Jurkat, Clone E6-1 (cell line): ENCODE measurements around the gene MEIS2.

Source experiments
- DNase-seq: peaks from one replicate; pipeline ENCODE4 v3.0.0-alpha.2; 2011; ENCODE audit warnings: low read depth, low spot score
- H3K4me3 ChIP-seq: 2 replicates; pipeline ENCODE4 v1.5.1; 2011; ENCODE audit warnings: mild to moderate bottlenecking, low read length, control low read depth, moderate library complexity

MEIS2 gene

DNA sequence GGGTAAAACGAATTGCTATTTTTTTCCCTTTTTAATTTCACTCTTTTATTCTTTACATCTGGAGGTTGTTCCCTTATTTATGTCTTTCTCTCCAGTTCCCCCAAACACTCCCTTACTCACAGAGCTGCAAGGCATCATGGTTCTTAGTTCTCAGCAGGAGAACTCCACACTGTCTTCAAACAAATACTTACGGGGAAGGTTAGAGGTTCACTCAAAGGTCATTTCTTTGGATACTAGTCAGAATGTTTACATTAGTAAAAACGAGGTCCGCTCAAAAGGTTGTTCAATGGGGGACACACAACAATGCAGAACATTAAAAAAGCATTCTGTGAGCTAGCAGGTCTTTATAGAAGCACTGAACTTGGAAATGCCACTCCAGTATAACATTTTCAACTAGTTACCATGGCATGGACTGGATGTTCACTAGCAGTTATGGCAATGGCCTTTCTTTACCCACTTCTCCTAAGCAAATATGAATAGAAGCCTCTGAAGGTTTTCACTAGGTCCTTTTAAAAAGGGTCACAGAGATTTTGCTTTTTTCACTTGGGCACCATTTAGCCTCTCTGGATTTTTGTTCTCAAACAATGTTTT, 201.7 kb downstream of the MEIS2 start:
- H3K4me3 ChIP-seq: no peak overlapping the region

DNA sequence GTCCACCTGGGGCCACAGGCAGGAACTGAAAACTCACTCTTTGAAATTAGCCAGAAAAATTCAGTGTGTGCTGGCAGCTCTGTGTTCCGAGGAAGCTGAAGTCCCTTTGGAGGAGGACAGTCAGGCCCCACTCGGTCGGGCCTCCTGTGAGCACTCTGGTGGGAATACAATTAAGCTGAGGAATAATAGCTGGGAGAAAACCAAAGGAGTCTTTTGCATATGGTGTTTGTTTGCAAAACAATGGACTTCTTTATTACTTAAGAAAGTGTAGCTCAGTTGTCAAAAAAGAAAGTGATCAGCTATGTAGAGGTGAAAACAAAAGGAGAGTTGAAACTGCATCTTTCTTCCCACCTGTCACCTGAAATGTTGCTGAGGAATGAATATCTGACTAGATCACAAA, 202.5 kb downstream of the MEIS2 start:
- H3K4me3 ChIP-seq: no peak overlapping the region
- no peak for DNase-seq

More for the DNA sequence above, 201.7 kb downstream of the MEIS2 start:
- no peak for DNase-seq

GRCh38 chr15:36896949-36897348, 203.4 kb downstream of the MEIS2 start:
- H3K4me3 ChIP-seq: no peak overlapping the region
- DNase-seq: no peak

DNA sequence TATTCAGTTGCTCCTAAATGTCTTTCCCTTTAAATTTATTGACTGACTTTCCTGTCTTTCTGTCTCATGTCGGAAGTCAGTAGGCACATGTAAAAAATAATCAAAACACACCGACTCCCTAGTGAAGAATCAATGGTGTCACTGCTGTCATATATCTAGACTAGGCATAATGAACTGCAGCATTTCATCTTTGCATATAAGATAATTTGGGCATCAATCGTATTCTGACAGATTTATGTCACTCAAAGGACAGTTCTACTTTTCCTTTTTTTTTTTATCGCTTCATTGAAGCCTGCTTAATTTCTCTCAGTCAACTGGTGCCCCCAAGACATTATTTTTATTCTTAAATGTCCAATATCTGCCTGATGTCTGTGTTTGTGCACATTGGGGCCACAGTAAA, 206.3 kb downstream of the MEIS2 start:
- no peak for DNase-seq

GRCh38 chr15:36893276-36893675, 207.1 kb downstream of the MEIS2 start:
- no peak overlapping the region for H3K4me3 ChIP-seq

More for the DNA sequence above, 206.3 kb downstream of the MEIS2 start:
- H3K4me3 ChIP-seq: no peak overlapping the region

GRCh38 chr15:36888011-36888992, 212.0 kb downstream of the MEIS2 start:
- no peak for DNase-seq
- no peak overlapping the region for H3K4me3 ChIP-seq

More at GRCh38 chr15:36893276-36893675, 207.1 kb downstream of the MEIS2 start:
- DNase-seq: no peak

DNA sequence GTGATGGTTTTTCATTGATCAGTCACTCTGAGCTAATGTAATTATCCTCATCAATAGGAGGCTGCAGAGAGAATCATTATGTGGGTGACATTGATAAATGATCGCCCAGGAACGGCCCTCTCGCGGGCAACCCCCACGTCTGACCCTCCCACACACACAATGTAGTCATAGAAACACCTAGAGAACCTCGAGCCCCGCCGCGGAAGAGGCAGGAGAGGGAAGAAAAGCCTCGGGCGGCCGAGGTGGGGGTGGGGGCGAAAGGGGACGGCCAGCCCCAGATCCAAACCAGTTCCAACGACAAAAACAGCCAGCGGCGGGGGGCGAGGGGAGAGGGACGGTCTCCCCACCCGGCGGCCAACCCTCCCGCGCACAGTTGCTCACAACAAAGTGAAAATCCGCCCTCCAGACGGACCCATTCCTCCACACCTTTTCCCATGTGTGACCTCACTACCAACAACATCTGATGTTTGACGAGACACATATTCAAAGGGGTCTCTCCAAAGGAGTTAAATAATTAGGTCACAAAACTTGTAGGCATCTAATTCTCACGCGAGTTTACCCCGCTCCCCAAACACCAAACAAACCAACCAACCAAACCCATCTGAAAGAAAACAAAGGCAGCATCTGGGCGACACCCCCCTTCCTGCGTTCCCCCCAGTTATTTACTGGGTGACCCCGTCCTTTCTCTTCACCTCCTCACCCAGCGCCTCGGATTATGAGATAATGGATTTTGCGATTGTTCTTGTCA, 213.0 kb downstream of the MEIS2 start:
- no peak overlapping the region for H3K4me3 ChIP-seq
- DNase-seq: no peak

GRCh38 chr15:36886701-36887100, 213.6 kb downstream of the MEIS2 start:
- no peak overlapping the region for H3K4me3 ChIP-seq
- no peak for DNase-seq

- DNase-seq: no peak
- no peak overlapping the region for H3K4me3 ChIP-seq
Measured at GRCh38 chr15:36886191-36886590, 214.2 kb downstream of the MEIS2 start.

DNA sequence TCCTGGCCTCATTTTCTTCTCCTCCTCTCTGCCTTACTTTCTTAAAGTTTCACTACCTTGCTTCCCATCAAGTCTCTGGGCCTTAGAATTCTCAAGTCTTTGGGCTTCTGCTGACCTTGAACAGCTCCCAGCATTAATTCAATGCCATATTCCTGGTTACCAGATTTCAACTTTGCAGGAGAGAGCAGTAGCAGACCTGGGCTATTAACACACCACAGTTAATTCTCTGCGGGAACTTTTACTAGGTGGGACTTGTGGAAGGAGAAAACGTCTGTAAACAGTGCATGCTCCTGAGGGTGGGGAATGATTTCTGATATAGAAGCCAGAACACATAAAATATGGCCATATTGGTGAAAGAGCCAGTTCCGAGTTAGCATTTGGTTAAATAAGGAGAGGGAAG, 214.6 kb downstream of the MEIS2 start:
- DNase-seq: no peak
- H3K4me3 ChIP-seq: no peak overlapping the region

GRCh38 chr15:36884936-36885635, 215.3 kb downstream of the MEIS2 start:
- DNase-seq: no peak
- no peak overlapping the region for H3K4me3 ChIP-seq

DNA sequence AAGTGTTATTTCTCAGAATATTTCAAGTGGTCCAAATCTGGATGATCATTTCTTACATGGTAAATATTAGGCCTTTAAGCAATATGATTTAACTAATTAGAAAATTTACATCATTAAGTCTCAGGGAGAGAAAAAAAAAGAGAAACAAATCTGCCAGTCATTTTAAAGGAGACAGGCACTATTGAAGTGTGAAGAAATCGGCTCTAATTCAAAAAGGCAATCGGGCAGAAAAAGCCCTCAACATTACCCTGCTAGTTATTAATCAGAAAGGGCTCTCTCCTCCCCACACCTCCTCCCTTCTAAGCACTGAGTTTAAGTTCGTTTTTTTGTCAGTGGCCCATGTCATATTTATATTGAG, 215.9 kb downstream of the MEIS2 start:
- H3K4me3 ChIP-seq: no peak overlapping the region
- no peak for DNase-seq

DNA sequence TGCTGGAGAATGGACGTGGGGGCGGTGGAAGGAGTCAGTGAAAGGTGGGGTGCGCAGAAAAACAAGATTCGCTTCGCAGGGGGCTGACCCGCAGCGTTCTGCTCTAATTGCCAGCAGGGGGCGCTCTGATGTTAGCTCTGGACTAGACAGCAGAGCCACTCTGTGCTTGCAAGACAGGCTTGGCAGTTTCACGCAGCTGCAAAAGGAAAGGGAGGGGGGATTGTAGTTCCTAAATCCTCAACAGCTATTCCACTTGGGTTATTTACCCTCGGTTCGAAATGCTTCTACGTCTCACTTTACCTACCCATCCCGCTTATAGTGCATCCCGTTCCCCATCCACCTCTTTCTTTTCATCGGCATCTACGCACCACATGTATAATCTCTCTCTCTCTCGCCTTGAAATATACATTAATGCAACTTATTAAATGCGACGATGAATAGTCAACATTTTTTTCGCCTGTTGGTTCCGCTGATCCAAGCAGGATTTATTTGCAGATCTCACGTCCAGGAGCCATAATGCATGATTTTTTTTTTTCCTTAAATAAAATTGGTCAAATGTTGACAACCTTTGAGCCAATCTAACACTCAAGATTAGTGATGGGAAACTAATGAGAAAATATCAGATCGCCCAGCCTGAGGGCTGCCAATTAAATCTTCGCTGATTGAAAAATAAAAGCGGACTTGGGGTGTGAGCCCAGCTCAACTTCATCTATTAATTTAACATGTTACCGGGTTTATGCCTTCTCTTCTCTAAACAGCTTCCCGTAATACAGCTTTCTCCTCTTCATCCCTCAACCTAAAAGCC, 216.4 kb downstream of the MEIS2 start:
- H3K4me3 ChIP-seq: no peak overlapping the region
- DNase-seq: peak; percentile 58

- no peak for DNase-seq
- H3K4me3 ChIP-seq: no peak overlapping the region
Measured at GRCh38 chr15:36882487-36883131, 217.7 kb downstream of the MEIS2 start.

DNA sequence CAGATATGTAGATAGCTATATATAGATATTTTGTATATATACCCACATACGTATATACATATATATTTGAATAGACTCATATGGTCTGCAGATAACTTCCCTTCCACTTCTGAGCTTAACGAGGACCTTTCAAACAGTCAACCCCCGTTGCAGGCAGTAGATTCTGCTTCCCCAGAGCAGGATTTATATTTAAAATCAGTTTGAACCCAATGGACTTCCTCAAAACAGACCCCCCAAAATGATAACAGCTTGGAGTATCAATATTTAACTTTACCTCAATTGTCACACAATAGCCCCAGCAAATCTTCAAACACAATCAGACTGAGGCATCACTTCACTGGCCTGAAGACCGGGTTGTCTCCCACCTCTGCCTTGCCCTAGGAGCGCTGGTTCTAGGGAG, 218.3 kb downstream of the MEIS2 start:
- no peak overlapping the region for H3K4me3 ChIP-seq
- no peak for DNase-seq

DNA sequence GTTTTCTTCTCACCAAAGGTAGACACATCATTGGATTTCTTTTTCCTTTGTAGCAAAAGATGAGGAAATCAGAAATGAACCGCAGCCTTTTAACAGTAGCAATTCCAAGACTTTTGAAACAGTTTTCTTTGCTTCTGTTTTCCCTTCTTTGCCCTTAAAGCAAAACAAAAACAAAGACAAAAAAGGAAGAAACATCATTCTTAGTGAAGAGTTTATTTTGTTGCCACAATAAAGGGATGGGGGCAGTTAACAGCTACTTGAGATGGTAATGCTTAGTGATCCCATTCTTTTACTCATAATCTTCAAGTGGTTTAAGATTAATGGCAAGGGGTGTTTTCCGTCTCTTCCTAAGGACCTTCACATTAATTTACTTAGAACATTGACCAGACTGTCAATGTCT, 218.8 kb downstream of the MEIS2 start:
- no peak for DNase-seq
- H3K4me3 ChIP-seq: no peak overlapping the region

GRCh38 chr15:36880913-36881460, 219.4 kb downstream of the MEIS2 start:
- DNase-seq: no peak
- no peak overlapping the region for H3K4me3 ChIP-seq
